HG02870 (cell line): Measurements from ENCODE around the gene ALK.
A peak's percentile ranks its signal among the peaks of the same experiment; 100 is the strongest.

ENCODE experiments used
- ATAC-seq: cut with Tn5 transposase; IDR thresholded peaks from one replicate; pipeline ENCODE4 v1.9.1; 2021; ENCODE audit warnings: mild to moderate bottlenecking, moderate library complexity; ENCODE audit not compliant: unreplicated experiment

The ALK gene

GRCh38 chr2:29921560-29921915 lies at the start of gene ALK:
Gene ALK, minus strand, starts transcription at chr2:29921586. Its CDS starts 927 bp downstream, at chr2:29920659.
- peak; percentile 50 for ATAC-seq

- no peak for ATAC-seq
Measured at GRCh38 chr2:29966266-29966665, 44.9 kb upstream of the ALK start.

- no peak for ATAC-seq
Measured at GRCh38 chr2:29963972-29964570, 42.7 kb upstream of the ALK start.

GRCh38 chr2:29962922-29963321 lies 41.5 kb upstream of the ALK start:
- ATAC-seq = no peak

- ATAC-seq = no peak
Measured at GRCh38 chr2:29954316-29954715, 32.9 kb upstream of the ALK start.

GRCh38 chr2:29952973-29953372 lies 31.6 kb upstream of the ALK start:
- no peak for ATAC-seq

- ATAC-seq = no peak
Measured at GRCh38 chr2:29951576-29951975, 30.2 kb upstream of the ALK start.

GRCh38 chr2:29950481-29950880 lies 29.1 kb upstream of the ALK start:
- ATAC-seq = no peak

- no peak for ATAC-seq
Measured at GRCh38 chr2:29949042-29949441, 27.7 kb upstream of the ALK start.

GRCh38 chr2:29946505-29946904 lies 25.1 kb upstream of the ALK start:
- no peak for ATAC-seq

- no peak for ATAC-seq
Measured at GRCh38 chr2:29942711-29943110, 21.3 kb upstream of the ALK start.

- no peak for ATAC-seq
Measured at GRCh38 chr2:29940706-29941105, 19.3 kb upstream of the ALK start.

- ATAC-seq = no peak
Measured at GRCh38 chr2:29936020-29936419, 14.6 kb upstream of the ALK start.

- ATAC-seq = no peak
Measured at GRCh38 chr2:29931818-29932217, 10.4 kb upstream of the ALK start.

GRCh38 chr2:29923110-29923721 lies 1.8 kb upstream of the ALK start:
- peak; percentile 57 for ATAC-seq

- ATAC-seq = no peak
Measured at GRCh38 chr2:29922605-29923004, 1.2 kb upstream of the ALK start.

- ATAC-seq = no peak
Measured at GRCh38 chr2:29920631-29921559, 491 bp downstream of the ALK start.

- ATAC-seq = no peak
Measured at GRCh38 chr2:29920130-29920577, 1.2 kb downstream of the ALK start.

GRCh38 chr2:29918941-29919340 lies 2.4 kb downstream of the ALK start:
- ATAC-seq = no peak

GRCh38 chr2:29917781-29918180 lies 3.6 kb downstream of the ALK start:
- ATAC-seq = no peak

- no peak for ATAC-seq
Measured at GRCh38 chr2:29916571-29916970, 4.8 kb downstream of the ALK start.

- ATAC-seq = no peak
Measured at GRCh38 chr2:29910960-29911359, 10.4 kb downstream of the ALK start.
